Thyroid gland (tissue), 4 donors: ENCODE data around the gene WNT3A. TPM values are rescaled to one million over a fixed set of nuclear protein-coding genes. Genes with fewer than 3 reads are reported as not detected.

Experiments
- DNase-seq, 2 donors: peaks; one replicate each; pipeline ENCODE4 v3.0.0-alpha.2; 2019
- H3K27ac ChIP-seq, 3 donors: fragments of 200-600 bp; sonication (generic); 1 replicate in 2 of 3; 2 replicates in 1 of 3; pipeline ENCODE4 v1.5.1; 2016 to 2019; ENCODE audit warnings: mild to moderate bottlenecking in 1 of 3, moderate library complexity in 1 of 3
- H3K27me3 ChIP-seq: fragments of 200-600 bp; sonication (generic); one replicate; pipeline ENCODE4 v1.5.1; 2019
- H3K36me3 ChIP-seq, 2 donors: fragments of 200-600 bp; sonication (generic); one replicate each; pipeline ENCODE4 v1.5.1; 2016 to 2019
- H3K4me1 ChIP-seq, 2 donors: fragments of 200-600 bp; sonication (generic); one replicate each; pipeline ENCODE4 v1.5.1; 2017 to 2019
- H3K4me3 ChIP-seq, 3 donors: fragments of 200-600 bp; sonication (generic); replicated peaks in 1 of 3; 1 replicate in 2 of 3; 2 replicates in 1 of 3; pipeline ENCODE4 v1.5.1; 2016; ENCODE audit warnings: mild to moderate bottlenecking in 1 of 3
- H3K9me3 ChIP-seq: fragments of 200-600 bp; sonication (generic); one replicate; pipeline ENCODE4 v1.5.1; 2017
- CTCF ChIP-seq, 6 experiments: fragments of 200-600 bp in 3 of 6; fragments of 450-650 bp in 3 of 6; sonication (generic) in 3 of 6; IDR thresholded peaks; one replicate each; pipeline ENCODE4 v1.5.1; 2016 to 2019; ENCODE audit warnings: antibody characterized with exemption in 6 of 6, mild to moderate bottlenecking in 2 of 6, inconsistent platforms in 1 of 6, moderate library complexity in 1 of 6
- POLR2A ChIP-seq, 2 donors: fragments of 450-650 bp; IDR thresholded peaks; one replicate each; pipeline ENCODE4 v1.6.1; 2017; ENCODE audit warnings: antibody characterized with exemption in 2 of 2, mild to moderate bottlenecking in 2 of 2, moderate library complexity in 1 of 2
- WGBS, 2 donors: methylation state at CpG; one replicate each; pipeline ENCODE4 v1.1.5; 2017; 5-methylcytosine and 5-hydroxymethylcytosine counted together
- intact Hi-C: fragments of 100-400 bp; cut with DNase I; formaldehyde crosslinking; loops from one replicate; pipeline ENCODE4 v1.15.1; 2023
- total RNA-seq, 4 donors: library from RNA; depleted of rRNA; stranded (reverse); fragments of >200 nt; gene quantifications; one replicate each; pipeline ENCODE4 v1.2.3, GENCODE V29; 2016

WNT3A gene
- total RNA-seq, 4 donors from 2014 or later, result not detected

DNA sequence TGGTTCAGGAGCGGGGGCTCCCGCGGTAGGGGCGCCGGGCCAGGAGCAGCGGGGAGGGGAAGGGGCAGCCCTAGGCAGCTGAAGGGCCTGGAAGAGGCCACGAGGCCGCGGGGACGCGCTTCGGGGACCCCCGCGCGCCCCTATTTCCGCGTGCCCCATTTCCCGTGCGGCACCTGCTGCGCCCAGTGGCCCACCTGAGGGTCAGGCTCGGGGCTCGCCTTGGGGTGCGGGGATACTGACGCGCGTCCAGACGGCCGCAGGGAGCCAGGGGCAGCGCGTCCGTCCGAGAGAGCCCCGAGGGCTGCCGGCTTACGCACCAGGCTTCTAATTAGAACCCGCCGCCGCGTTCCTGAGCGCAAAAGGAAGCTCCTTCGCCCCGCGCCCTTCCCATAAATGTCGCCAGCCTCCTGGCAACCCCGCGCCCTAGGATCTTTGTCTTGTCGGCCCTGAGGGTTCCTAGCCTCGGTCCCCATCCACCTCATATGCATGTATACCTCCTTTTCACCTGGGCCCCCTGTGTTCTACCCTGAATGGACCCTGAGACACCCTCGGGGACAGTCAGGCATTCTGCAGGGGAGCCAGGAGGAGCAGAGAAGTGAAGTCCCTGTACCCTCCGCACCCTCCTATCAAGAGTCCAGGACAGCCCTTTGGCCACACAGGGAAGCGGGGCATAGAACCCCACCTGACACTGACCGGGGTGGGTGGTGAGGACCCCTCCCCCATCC is 1.8 kb downstream of the WNT3A start:
- Histone ChIP-seq H3K9me3 (no peaks in the 10 kb centered on the region), H3K27ac (no peak overlapping the region), H3K36me3 (no peaks in the 10 kb centered on the region), H3K27me3 (peaks cover 19% of the 10 kb centered on the region), H3K4me1 (peaks cover 0 to 4% of the 10 kb centered on the region in 2 donors), H3K4me3 (no peak overlapping the region)
- 2 to 9% methylated on average over 7 to 15 of the region's 52 CpGs for WGBS, 2 donors
- TF ChIP-seq CTCF (IDR thresholded peaks at IDR 0.05) (no peak), POLR2A (IDR thresholded peaks at IDR 0.05) (no peak)
- intact Hi-C loops, result no loop called here
- no peak for DNase-seq

GRCh38 chr1:228009116-228009827 is 2.5 kb downstream of the WNT3A start:
- no peak overlapping the region for H3K27ac ChIP-seq
- 31 to 39% methylated on average over 6 to 8 of the region's 8 CpGs for WGBS, 2 donors

DNA sequence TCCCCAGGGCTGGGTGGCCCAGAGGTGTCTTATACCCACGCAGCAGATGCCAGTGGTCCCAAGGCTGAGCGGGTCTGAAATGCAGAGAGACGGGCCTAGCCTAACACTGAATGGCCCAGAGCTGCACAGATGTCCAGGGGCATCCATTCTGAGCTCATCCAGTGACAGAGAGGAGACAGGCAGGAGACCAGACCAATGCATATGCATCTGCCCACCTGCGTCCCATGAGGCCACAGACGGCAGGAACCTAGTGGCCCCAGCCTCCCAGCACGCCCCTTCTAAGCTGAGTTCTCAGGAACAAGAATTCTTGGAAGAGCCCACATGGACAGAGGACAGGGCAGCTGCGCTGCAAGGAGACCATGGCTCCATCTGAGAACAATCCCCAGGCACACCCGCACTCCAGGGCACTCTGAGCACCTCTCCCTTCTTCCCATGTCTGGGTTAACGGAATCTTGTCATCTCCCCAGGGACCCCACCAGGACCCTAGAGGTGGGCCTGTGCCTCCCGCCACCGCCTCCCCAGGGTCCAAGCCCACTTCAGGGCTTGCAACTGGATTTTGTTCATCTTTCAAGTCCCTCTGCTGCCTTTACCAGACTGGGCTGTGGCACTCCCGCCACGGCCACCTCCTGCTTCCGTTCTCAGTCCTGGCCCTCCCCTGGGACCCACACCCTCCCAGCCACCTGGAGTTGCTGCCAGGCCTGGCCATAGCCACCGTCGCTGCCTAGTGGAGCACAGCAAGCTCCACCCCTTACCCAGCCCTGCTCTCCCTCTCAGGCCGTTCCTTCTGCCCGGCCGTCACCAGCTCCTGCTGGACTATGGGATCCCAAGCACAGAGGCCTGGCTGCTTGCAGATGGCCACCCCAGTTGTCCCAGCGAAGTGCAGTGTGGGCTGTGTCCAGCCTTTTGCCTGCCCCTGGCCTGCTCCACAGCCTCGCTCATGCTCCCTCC is 3.3 kb downstream of the WNT3A start:
- H3K27me3 ChIP-seq, result peaks cover 13% of the 10 kb centered on the region
- peak; percentile 74 to 76 for DNase-seq

More at GRCh38 chr1:228009116-228009827, 2.5 kb downstream of the WNT3A start:
- intact Hi-C loops, result no loop called here
- Histone ChIP-seq H3K27me3 (peaks cover 19% of the 10 kb centered on the region), H3K36me3 (no peaks in the 10 kb centered on the region), H3K9me3 (no peaks in the 10 kb centered on the region), H3K4me3 (no peak overlapping the region), H3K4me1 (peaks cover 0 to 4% of the 10 kb centered on the region in 2 donors)
- TF ChIP-seq CTCF (IDR thresholded peaks at IDR 0.05) (no peak), POLR2A (IDR thresholded peaks at IDR 0.05) (no peak)
- DNase-seq, result no peak

DNA sequence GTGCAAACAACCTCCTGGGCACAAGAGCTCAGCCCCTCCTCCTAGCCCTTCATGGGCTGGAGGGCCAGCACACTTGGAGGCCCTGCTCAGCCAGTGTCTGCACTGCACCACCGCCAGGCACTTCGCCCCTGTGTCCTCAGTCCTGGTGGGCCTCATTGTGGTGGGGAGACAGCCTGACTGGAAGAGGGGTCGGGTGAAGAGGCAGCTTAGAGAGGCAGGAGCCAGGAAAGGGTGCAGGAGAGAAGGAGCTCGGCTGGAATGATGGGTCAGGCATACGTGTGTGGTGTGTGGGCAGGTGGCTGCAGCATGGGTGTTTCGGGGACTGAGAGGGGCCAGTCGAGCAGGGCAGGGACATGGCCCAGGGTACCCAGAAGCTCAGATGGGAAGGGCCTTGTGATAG is 4.1 kb downstream of the WNT3A start:
- no peak overlapping the region for H3K4me3 ChIP-seq
- 81 to 85% methylated on average over 7 of the region's 7 CpGs for WGBS, 2 donors
- peaks cover 5% of the 10 kb centered on the region for H3K27me3 ChIP-seq
- H3K27ac ChIP-seq, result no peak overlapping the region
- H3K36me3 ChIP-seq, result no peaks in the 10 kb centered on the region
- no peak for DNase-seq
- TF ChIP-seq CTCF (IDR thresholded peaks at IDR 0.05), result no peak
- TF ChIP-seq POLR2A (IDR thresholded peaks at IDR 0.05), result no peak
- H3K9me3 ChIP-seq, result no peaks in the 10 kb centered on the region
- H3K4me1 ChIP-seq, result peaks cover 0 to 4% of the 10 kb centered on the region in 2 donors
- intact Hi-C loops, result no loop called here

More for the DNA sequence above, 3.3 kb downstream of the WNT3A start:
- H3K9me3 ChIP-seq, result no peaks in the 10 kb centered on the region
- no peak overlapping the region for H3K4me3 ChIP-seq
- TF ChIP-seq CTCF (IDR thresholded peaks at IDR 0.05) (no peak), POLR2A (IDR thresholded peaks at IDR 0.05) (no peak)
- peaks cover 0 to 4% of the 10 kb centered on the region in 2 donors for H3K4me1 ChIP-seq
- intact Hi-C loops, result no loop called here
- WGBS, 2 donors, result 54% methylated on average over 17 to 21 of the region's 21 CpGs
- H3K27ac ChIP-seq, result no peak overlapping the region
- H3K36me3 ChIP-seq, result no peaks in the 10 kb centered on the region
